Tibial artery (tissue), 4 donors: ENCODE data around the gene ANKRD35.

Source experiments
- DNase-seq, 2 donors: peaks; one replicate each; pipeline ENCODE4 v3.0.0-alpha.2; 2019
- H3K27ac ChIP-seq, 2 donors: fragments of 200-600 bp; sonication (generic) in 1 of 2; 1 replicate in 1 of 2; 2 replicates in 1 of 2; pipeline ENCODE4 v1.5.1; 2018 to 2019; ENCODE audit warnings: mild to moderate bottlenecking in 1 of 2
- H3K27me3 ChIP-seq, 2 donors: fragments of 200-600 bp; sonication (generic) in 1 of 2; one replicate each; pipeline versions ENCODE4 v1.5.1 to v1.6.0; 2016 to 2019
- H3K36me3 ChIP-seq, 3 donors: fragments of 200-600 bp; sonication (generic) in 2 of 3; one replicate each; pipeline ENCODE4 v1.5.1; 2016 to 2019; ENCODE audit warnings: mild to moderate bottlenecking in 2 of 3
- H3K4me1 ChIP-seq, 4 donors: fragments of 200-600 bp; sonication (generic) in 2 of 4; 1 replicate in 3 of 4; 2 replicates in 1 of 4; pipeline ENCODE4 v1.5.1; 2016 to 2019
- H3K4me3 ChIP-seq, 2 donors: fragments of 200-600 bp; sonication (generic) in 1 of 2; 1 replicate in 1 of 2; 2 replicates in 1 of 2; pipeline ENCODE4 v1.5.1; 2018 to 2019; ENCODE audit warnings: mild to moderate bottlenecking in 2 of 2
- H3K9me3 ChIP-seq, 3 donors: fragments of 200-600 bp; sonication (generic) in 1 of 3; one replicate each; pipeline ENCODE4 v1.5.1; 2016 to 2019
- intact Hi-C: fragments of 100-400 bp; cut with DNase I; formaldehyde crosslinking; loops from one replicate; pipeline ENCODE4 v1.15.0; 2023; ENCODE audit warnings: low total_unique reads
- TF ChIP-seq, protein P1 (sequence below), 2 experiments: fragments of 200-600 bp in 1 of 2; fragments of 450-650 bp in 1 of 2; IDR thresholded peaks; one replicate each; pipeline ENCODE4 v1.5.1; 2017 to 2019; ENCODE audit warnings: antibody characterized with exemption in 2 of 2, mild to moderate bottlenecking in 1 of 2, moderate library complexity in 1 of 2

ANKRD35 gene

DNA sequence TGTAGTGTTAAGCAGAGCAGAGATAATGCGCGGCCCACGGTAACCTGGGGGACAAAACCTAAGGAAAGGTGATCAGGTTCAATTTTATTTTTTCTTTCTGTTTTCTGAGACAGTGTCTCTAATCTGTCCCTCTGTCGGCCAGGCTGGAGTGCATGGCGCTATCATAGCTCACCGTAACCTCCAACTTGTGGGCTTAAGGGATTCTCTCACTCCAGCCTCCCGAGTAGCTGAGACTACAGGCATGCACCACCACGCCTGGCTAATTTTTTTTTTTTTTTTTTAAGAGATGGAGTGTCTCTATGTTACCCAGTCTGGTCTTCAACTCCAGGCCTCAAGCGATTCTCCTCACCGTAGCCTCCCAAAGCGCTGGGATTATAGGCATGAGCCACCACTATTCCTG lies 724 bp upstream of the ANKRD35 start:
- TF ChIP-seq, protein P1, sequence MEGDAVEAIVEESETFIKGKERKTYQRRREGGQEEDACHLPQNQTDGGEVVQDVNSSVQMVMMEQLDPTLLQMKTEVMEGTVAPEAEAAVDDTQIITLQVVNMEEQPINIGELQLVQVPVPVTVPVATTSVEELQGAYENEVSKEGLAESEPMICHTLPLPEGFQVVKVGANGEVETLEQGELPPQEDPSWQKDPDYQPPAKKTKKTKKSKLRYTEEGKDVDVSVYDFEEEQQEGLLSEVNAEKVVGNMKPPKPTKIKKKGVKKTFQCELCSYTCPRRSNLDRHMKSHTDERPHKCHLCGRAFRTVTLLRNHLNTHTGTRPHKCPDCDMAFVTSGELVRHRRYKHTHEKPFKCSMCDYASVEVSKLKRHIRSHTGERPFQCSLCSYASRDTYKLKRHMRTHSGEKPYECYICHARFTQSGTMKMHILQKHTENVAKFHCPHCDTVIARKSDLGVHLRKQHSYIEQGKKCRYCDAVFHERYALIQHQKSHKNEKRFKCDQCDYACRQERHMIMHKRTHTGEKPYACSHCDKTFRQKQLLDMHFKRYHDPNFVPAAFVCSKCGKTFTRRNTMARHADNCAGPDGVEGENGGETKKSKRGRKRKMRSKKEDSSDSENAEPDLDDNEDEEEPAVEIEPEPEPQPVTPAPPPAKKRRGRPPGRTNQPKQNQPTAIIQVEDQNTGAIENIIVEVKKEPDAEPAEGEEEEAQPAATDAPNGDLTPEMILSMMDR (IDR thresholded peaks at IDR 0.05): no peak
- intact Hi-C loops: no loop called here
- Histone ChIP-seq H3K9me3 (no peaks in the 10 kb centered on the region), H3K36me3 (no peaks in the 10 kb centered on the region), H3K27ac (peak overlapping the region; percentile 40 to 57), H3K4me3 (peak overlapping the region; percentile 56 to 61), H3K27me3 (no peaks in the 10 kb centered on the region), H3K4me1 (peaks cover 0 to 28% (median 15%) of the 10 kb centered on the region in 4 donors)
- DNase-seq: no peak

DNA sequence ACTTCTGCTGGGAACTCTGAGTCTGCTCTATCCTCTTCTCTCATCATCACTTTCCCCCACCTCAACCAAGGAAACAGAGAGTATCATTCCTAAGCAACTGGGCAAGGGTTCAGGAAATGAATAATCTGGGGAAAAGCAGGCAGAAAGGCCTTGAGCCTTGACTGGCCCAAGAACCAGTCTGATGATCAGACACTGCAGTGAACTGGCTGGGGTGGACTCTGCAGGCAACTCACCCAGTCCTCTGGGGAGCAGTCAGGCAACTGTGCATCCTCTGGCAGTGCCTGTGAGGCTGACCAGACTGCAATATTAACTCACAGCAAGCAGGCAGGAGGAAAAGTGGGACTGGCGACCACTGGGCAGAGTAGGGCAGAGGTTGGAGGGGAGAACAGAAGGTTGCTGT lies 991 bp downstream of the ANKRD35 start:
- Histone ChIP-seq H3K9me3 (no peaks in the 10 kb centered on the region), H3K4me3 (no peak overlapping the region), H3K27me3 (no peaks in the 10 kb centered on the region), H3K4me1 (peaks cover 0 to 10% (median 5%) of the 10 kb centered on the region in 4 donors), H3K27ac (no peak overlapping the region), H3K36me3 (no peaks in the 10 kb centered on the region)
- intact Hi-C loops: no loop called here
- TF ChIP-seq, protein P1 (IDR thresholded peaks at IDR 0.05): no peak
- DNase-seq: no peak

DNA sequence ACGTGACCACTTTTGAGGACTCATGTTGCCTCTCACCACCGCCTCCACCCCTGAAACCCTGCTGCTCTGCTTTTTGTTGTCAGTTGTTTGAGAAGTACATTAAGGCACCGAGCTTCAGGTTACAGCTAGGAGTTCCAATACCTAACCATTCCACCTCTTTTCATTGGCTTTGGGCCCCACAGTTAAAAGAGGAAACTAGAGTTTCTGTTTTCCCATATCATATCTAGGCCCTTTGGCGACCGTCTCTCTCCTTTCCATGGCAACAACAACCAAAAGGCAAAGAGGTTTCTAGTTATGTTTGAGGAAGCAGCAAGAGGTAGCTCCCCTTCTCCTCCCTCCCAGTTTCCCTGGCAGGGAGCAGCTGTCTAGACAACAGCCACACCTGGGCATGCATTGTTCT lies 5.9 kb downstream of the ANKRD35 start:
- intact Hi-C loops: no loop called here
- peaks cover 0 to under 1% (median 0%) of the 10 kb centered on the region in 4 donors for H3K4me1 ChIP-seq
- no peaks in the 10 kb centered on the region for H3K36me3 ChIP-seq
- peak in 1 of 2 donors; percentile 11 for DNase-seq
- TF ChIP-seq, protein P1 (IDR thresholded peaks at IDR 0.05): no peak
- no peaks in the 10 kb centered on the region for H3K27me3 ChIP-seq
- H3K9me3 ChIP-seq: no peaks in the 10 kb centered on the region
- no peak overlapping the region for H3K27ac ChIP-seq
- H3K4me3 ChIP-seq: no peak overlapping the region

DNA sequence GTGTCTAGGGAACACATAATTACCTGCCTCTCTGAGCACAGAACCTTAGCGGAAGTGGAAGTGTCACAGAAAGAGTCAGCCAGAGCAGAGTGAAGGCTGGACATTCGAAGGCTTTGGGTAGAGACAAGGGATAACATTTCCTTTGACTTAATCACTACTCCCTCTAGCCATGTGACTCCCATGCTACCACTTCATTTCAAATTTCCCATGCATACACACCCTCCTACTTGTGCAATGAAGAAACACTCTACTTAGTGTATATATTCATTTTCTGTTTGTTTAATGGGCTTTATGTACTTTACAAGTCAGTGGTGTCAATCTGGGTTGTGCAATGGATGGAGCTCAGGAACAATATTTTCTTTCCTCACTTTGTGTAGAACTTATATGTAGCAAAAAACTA lies 6.9 kb downstream of the ANKRD35 start:
- Histone ChIP-seq H3K9me3 (no peaks in the 10 kb centered on the region), H3K36me3 (no peaks in the 10 kb centered on the region), H3K4me1 (no peaks in the 10 kb centered on the region), H3K4me3 (no peak overlapping the region), H3K27ac (no peak overlapping the region), H3K27me3 (no peaks in the 10 kb centered on the region)
- DNase-seq: no peak
- TF ChIP-seq, protein P1 (IDR thresholded peaks at IDR 0.05): no peak
- intact Hi-C loops: no loop called here

DNA sequence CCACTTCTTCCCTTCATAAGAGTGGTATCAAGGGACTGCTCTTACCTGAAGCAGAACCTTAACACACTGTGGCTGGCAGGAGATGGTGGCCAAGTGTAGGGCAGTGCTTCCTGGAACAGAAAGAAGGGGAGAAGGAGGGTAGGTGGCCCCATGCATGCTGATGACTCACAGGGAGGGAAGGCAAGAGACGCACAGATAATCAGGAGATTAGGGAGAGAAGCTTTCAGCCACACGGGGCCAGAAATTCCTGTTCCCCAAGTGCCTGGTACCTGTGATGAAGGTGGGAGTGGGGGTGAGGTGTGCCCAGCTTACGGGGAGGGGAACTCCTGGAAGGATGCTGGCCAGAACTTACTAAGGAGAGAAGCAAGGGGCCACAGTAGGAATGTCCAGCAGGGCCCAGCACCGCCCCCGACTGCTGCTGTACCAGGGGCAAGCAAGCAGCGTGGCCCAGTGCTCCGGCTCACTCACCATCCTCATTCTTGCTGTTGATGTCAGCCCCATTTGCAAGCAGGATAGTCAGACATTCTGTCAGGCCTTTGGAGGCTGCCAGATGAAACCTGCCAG lies 7.7 kb downstream of the ANKRD35 start:
- H3K4me3 ChIP-seq: no peak overlapping the region
- TF ChIP-seq, protein P1 (IDR thresholded peaks at IDR 0.05): no peak
- H3K9me3 ChIP-seq: no peaks in the 10 kb centered on the region
- peaks cover 0 to 4% (median under 1%) of the 10 kb centered on the region in 4 donors for H3K4me1 ChIP-seq
- no peak overlapping the region for H3K27ac ChIP-seq
- intact Hi-C loops: no loop called here
- no peaks in the 10 kb centered on the region for H3K36me3 ChIP-seq
- DNase-seq: peak in 1 of 2 donors; percentile 59
- no peaks in the 10 kb centered on the region for H3K27me3 ChIP-seq

DNA sequence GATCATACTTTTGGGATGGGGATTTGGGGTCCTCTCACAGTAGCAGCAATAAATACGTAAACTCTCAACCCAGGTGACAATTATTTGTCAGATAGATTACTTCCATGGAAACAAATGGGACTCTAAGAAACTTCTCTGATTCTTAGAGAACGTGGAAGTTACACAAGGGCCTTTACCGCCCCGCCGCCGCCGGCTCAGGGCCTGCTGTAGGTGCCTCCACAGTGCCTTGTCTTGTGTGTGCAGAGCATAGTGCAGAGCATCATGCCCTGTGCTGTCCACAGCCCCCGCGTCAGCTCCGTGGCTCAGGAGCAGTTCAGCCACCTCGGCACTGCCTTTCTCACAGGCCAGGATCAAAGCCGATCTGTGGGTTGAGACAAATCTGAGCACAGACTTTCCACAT lies 11.0 kb downstream of the ANKRD35 start:
- Histone ChIP-seq H3K9me3 (no peaks in the 10 kb centered on the region), H3K27me3 (no peaks in the 10 kb centered on the region), H3K27ac (no peak overlapping the region), H3K36me3 (no peaks in the 10 kb centered on the region), H3K4me1 (peaks cover 0 to 24% (median 7%) of the 10 kb centered on the region in 4 donors), H3K4me3 (no peak overlapping the region)
- DNase-seq: peak in 1 of 2 donors; percentile 12
- TF ChIP-seq, protein P1 (IDR thresholded peaks at IDR 0.05): no peak
- intact Hi-C loops: no loop called here
